ENCODE measurements around the gene TAOK3.

Gene TAOK3

DNA sequence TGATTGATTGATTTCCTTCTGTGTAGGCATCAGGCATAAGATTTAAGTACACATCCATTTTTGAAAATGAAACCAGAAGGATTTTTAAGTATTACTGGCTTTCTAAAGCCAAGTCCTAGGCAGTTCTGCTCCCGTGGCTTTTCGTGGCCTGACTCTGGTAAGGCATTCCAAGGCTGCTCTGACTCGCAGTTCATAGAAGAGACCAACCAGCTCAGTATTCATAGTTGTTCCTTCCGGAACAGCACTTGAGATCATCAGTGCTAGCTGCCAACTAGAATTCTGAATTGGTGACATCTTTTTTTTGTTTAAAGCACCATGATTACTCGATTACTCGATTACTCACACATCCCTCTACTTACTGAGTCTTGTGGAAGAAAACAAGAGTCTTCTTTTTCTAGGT is 29.5 kb upstream of the TAOK3 start:
- no peak for TF ChIP-seq CTCF (IDR thresholded peaks at IDR 0.05; ENCODE audit: borderline replicate concordance, insufficient read depth, low read depth, low read length)
- no peak overlapping the region for H3K4me3 ChIP-seq (ENCODE audit: low read depth, low read length)

- H3K4me3 ChIP-seq (ENCODE audit: low read depth, low read length): no peak overlapping the region
- no peak for TF ChIP-seq CTCF (IDR thresholded peaks at IDR 0.05; ENCODE audit: borderline replicate concordance, insufficient read depth, low read depth, low read length)
Measured at GRCh38 chr12:118398940-118399339, 26.2 kb upstream of the TAOK3 start.

- H3K4me3 ChIP-seq (ENCODE audit: low read depth, low read length): no peak overlapping the region
- no peak for TF ChIP-seq CTCF (IDR thresholded peaks at IDR 0.05; ENCODE audit: borderline replicate concordance, insufficient read depth, low read depth, low read length)
Measured at GRCh38 chr12:118398524-118398923, 25.8 kb upstream of the TAOK3 start.

DNA sequence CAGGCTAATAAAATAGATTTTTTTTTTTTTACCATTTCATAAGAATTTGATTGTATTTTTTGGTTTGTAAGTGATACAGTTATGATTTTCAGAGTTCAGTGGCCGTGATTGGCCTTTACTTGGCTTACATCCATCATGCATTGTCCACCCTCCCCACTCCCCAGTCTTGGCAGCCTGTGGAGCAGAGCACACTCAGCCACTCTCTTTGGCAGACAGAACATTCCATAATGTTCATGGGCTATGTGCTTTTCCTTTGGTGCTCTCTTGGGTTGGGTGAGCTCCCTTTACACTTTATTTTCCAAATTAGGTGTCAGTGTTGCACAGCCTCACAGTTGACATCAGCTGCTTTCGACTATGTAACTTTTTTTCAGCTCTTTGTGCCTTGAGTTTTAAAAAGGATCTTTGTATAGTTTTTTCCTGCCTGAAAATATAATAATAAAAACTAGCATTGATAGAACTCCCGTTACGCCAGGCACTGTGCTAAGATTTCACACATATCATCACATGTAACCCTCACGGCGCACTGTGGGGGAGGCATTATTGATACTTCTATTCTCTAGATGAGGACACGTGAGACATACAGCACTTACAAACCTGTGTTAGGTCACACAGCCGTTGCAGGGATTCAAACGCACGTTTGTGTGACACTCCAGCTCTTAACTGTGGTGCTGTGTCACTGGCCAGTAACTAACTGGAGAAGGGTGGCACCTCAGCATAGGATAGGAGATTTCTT is 25.2 kb upstream of the TAOK3 start:
- no peak for TF ChIP-seq CTCF (IDR thresholded peaks at IDR 0.05; ENCODE audit: borderline replicate concordance, insufficient read depth, low read depth, low read length)
- no peak overlapping the region for H3K4me3 ChIP-seq (ENCODE audit: low read depth, low read length)

- H3K4me3 ChIP-seq (ENCODE audit: low read depth, low read length): no peak overlapping the region
- no peak for TF ChIP-seq CTCF (IDR thresholded peaks at IDR 0.05; ENCODE audit: borderline replicate concordance, insufficient read depth, low read depth, low read length)
Measured at GRCh38 chr12:118391836-118392235, 19.1 kb upstream of the TAOK3 start.

DNA sequence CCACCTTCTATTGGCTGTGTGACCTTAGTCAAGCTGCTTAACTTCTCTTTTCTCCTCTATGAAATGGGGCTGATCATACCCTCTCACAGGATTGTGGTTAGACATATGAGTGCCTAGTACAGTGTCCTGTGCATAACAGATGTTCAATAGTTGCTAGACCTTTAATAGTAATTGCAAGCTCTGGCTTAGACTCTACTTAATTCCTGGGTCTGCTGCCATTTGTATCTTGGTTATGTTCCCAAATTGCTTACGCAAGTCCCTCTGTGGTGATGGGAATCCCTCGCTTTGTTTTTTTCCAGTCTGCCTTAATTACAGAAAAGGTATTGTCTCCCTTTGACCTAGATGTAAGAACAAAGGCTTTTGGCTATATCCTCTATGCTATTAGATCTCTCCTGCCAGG is 18.7 kb upstream of the TAOK3 start:
- no peak for TF ChIP-seq CTCF (IDR thresholded peaks at IDR 0.05; ENCODE audit: borderline replicate concordance, insufficient read depth, low read depth, low read length)
- no peak overlapping the region for H3K4me3 ChIP-seq (ENCODE audit: low read depth, low read length)

DNA sequence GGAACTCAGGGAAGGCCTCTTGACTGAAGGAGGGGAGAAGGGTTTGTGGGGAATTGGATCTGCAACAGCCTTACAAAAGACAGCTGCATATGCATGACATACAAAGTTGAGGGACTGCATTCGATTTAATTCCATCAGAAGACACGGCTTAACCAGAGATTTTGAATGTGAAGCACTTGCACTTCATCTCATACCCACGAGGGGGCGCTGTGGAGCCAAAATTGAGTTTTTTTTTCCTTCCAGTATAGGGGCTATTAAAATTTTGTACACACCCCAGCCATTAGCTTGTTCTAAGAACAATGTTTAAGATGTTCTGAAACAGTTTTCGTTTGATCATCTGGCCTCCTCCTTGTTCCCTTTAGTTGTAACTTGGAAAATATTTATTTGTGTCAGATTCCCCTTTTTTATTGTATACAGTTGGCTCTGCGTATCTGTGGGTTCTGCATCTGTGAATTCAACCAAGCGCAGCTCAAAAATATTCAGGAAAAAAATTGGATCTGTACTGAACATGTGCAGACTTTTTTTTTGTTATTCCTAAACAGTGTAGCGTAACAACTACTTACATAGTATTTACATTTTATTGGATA is 5.3 kb upstream of the TAOK3 start:
- H3K4me3 ChIP-seq (ENCODE audit: low read depth, low read length): peak overlapping the region; percentile 91
- TF ChIP-seq CTCF (IDR thresholded peaks at IDR 0.05; ENCODE audit: borderline replicate concordance, insufficient read depth, low read depth, low read length): peak; percentile 77

Measured in GM12875 (cell line).